Raji (cell line): ENCODE data around the gene RPL38.

ENCODE experiments used
- POLR2A ChIP-seq: IDR thresholded peaks from 2 replicates; pipeline ENCODE4 v1.6.1; 2011; ENCODE audit warnings: low read depth, low read length, control low read depth; ENCODE audit not compliant: insufficient read depth

Gene RPL38

GRCh38 chr17:74197801-74198200, 5.7 kb upstream of the RPL38 start:
- no peak for TF ChIP-seq POLR2A

- no peak for TF ChIP-seq POLR2A
Measured at GRCh38 chr17:74198694-74199093, 4.8 kb upstream of the RPL38 start.

DNA sequence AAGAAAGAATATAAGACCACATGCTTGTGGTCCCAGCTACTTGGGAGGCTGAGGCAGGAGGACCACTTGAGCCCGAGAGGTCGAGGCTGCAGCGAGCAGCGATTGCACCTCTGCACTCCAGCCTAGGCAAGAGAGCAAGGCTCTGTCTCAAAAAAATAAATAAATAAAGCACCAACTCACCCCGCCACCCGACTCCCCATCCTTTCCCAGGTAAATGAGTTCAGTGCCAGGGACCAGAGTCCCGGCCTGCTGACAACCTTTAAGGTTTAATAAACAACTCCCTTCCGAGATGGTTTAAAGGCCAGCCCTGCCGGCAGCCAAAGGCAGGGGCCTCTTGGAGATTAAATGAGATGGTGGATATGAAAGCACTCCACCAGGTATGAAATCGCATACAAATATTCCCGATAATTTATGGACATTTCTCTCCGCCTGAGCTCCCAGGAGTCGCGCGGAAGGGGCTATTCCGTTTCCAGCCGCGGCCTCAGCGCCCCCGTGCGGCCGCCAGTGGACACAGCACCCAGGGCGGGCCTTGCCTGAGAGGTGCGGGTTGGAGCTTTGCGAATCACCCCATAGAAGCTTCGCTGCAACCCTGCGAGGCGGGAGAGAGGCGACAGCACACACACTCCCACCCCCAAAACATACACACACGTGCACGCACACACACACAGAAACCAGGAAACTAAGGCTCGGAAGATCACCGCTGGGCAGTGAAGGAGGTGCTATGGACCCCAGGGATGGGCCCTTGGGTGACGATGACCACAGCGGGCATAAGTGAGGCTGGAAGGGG, 4.0 kb upstream of the RPL38 start:
- TF ChIP-seq POLR2A, result no peak

DNA sequence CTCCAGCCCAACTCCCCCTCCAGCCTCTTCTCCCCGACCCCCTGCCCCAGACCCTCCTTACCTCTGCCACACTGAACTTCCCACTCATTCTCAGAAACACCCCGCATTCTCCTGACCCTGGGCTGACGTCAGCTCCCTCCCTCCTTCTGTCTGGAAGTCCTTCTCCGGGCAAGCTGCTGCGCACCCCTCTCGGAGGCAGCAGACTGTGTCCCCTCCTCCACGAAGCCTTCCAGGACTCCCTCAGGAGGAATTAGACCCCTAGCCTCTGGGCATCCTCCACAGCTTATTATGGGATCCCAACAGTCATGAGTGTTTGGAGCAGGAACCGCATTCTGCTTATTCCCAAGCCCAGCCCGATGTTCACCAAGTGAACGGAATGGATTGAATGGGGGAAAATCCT, 3.4 kb upstream of the RPL38 start:
- TF ChIP-seq POLR2A, result no peak

GRCh38 chr17:74201250-74201649, 2.2 kb upstream of the RPL38 start:
- no peak for TF ChIP-seq POLR2A

DNA sequence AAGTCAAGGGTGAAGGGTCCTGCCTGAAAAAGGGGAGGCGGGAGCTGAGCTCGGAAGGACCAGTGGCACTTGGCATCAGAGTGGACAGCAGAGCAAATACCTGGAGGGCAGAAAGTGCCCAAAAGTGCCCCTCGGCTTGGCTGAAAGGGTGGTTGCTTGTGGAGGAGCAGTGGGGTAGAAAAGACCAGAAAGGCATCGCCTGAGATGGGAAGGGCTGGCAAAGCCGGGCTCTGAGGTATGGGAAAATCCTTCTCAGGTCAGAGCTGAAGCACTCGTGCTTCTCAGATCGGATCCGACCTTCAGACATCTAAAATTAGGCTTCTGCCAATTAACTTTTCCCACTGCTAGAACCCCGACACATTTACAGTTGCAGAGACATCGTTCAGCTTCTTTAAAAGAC, 1.5 kb upstream of the RPL38 start:
- no peak for TF ChIP-seq POLR2A

DNA sequence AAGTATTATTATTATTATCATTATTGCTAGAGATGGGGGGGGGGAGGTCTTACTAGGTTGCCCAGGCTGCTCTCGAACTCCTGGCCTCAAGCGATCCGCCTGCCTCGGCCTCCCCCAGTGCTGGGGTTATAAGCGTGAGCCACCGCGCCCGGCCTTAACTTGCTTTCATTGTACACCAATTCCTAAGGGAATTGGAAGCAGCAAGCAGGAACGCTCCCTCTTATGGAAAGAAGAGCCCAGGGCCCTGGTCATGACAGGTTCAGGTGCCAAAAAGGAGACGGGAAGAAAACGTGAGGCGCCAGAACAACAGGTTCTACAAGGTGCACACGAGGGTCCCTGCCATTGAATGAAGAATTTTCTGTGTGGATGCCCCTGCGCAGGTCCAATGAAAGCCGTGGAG, 540 bp upstream of the RPL38 start:
- TF ChIP-seq POLR2A, result no peak

GRCh38 chr17:74204474-74204873, 996 bp downstream of the RPL38 start:
- TF ChIP-seq POLR2A, result no peak

- no peak for TF ChIP-seq POLR2A
Measured at GRCh38 chr17:74205274-74205673, 1.8 kb downstream of the RPL38 start.

DNA sequence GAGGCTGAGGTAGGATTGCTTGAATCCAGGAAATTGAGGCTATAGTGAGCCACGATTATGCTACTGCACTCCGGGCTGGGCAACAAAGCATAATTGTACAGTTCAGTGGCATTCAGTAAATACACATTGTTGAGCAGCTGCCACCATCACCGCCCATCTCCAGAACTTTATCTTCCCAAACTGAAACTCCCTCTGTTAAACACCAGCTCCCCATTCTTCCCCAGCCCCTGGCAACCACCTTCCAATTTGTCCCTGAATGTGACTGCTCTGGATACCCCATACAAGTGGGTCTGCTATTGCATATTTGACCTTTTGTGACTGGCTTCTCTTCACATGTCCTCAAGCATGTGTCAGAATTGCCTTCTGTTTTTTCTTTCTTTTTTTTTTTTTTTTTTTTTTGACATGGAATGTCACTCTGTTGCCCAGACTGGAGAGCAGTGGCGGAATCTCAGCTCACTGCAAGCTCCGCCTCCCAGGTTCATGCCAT, 2.9 kb downstream of the RPL38 start:
- TF ChIP-seq POLR2A, result no peak

DNA sequence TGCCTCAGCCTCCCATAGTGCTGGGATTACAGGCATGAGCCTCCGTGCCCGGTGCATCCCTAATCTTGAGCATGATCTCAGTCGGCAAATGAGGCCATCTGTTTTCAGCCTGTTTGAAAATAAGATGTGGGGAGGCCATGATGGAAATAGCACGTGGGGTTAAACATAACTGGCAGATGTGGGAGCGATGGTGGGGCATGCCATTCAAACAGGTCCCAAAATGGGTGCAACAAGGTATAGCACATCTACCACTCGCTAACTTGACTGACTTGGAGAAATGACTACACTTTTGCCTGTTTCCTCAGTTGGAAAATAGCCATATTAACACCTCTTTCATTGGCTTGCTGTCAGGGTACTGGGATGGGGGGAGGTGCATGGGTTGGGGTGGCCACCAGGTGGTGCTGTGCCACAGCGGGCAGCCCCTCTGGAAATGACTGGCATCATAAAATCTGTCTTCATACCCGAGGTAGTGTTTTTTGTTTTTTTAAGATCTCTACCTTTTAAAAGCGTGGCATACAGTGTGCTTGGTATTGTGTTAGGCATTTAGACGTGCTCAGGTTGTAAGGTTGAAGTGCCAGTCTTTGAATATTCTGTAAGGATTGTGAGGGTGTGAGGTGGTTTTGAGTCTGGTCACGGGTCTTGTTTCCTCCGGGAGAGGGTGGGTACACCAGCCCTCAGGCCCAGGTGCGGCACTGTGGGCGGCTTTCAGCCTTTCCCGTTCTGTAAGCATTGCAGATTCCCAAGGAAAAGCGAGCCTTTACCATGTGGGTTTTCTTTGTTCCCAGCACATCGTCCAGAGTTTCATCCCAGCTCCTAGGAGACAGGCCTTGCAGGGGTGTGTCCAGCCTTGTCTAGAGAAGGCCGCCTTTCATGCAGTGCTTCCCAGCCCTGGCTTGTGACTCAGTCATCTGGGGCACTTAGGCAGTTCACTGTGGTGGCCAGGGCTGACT, 7.0 kb downstream of the RPL38 start:
- no peak; the same call in 1 of the 2 replicates for TF ChIP-seq POLR2A

DNA sequence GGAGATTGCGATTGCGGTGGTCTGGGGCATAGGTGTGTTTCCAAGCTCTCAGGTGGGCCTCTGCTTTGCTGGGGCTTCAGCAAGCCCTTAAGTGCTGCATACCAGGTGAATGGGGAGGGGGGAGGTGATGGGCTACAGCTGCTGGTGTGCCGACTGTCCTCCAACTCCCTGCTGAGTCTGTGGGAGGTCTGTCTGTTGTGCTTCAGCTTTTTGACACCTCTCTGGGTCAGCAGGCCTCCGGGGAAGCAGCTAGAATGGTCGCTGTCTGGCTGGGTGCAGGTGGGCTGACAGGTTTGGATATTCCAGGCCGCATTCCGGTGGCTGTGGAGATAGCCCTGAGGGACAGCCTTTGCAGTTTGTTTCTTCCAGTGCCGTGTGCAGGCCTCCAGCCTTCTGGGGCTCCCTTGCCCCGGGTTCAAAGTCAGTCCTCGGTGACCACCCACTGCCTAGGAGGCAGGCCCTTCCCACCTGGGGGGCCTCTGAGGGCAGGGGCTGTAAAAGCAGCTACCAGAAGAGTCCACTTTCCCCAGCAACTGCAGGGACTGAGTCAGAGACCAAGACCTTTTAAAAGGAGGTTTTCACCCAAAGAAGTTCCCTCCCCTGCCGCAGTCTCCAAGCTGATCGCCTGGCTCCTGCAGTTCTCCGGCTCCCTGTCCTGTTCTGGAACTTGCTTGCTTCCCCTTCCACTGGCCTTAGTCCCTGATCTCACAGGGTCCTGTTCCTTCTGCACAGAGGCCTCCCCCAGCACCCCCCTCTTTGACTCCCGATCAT, 7.8 kb downstream of the RPL38 start:
- TF ChIP-seq POLR2A, result 0 out of 2 replicates have a peak, but pooled peaks have one; percentile 25

DNA sequence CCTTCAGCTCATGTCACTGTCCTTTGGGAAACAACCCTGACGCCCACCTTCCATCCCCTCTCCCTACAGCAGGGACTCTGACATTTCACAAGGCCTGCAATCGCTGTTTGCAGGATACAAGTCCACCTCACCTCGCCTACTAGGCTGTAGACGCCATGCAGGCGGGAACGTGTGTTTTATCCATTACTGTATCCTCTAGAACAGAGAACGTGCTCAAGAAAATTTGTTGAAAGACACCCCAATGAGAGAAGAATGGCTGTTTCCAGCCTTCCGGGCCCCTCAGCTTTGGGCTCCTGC, 8.4 kb downstream of the RPL38 start:
- no peak for TF ChIP-seq POLR2A

DNA sequence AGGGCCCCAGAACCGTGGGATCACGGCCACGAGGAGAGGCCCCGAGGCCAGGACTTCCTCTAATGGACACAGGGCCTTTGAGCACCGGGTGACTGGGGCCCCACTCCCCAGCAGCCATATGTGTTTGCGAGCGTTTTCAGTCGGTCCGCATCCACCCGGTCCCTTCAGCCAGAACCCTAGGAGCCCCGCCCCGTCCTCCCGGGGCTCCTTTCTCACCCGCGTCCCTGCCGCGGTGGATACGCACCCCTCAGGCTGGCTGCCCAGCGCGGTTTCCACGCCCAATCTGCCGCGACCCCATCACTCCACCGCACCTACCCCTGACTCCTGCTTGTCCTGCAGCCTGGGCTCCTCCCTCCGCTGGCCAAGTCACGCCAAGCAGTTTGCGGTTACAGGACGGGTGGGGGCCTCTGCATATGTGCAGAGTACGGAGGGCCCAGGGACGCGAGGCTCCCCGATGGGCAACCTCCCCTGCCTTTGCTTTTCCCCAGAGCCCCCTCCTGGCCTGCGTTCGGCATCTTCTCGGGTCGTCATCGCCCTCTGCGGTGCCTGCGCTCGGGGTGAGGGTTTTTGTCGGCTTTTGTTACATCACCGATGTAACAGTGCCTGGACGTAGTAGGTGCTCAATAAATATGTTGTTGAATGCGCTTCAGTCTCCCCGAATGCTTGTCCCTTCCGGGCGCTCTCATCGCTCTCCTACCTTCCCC, 8.9 kb downstream of the RPL38 start:
- no peak for TF ChIP-seq POLR2A

- peak; percentile 77 for TF ChIP-seq POLR2A
Measured at GRCh38 chr17:74212913-74213791, 9.7 kb downstream of the RPL38 start, which contains the start of gene TTYH2. Gene TTYH2, plus strand, starts transcription at chr17:74213571. Its CDS starts 17 bp downstream, at chr17:74213588.
